ENCODE measurements around the gene DSP.

DSP gene

DNA sequence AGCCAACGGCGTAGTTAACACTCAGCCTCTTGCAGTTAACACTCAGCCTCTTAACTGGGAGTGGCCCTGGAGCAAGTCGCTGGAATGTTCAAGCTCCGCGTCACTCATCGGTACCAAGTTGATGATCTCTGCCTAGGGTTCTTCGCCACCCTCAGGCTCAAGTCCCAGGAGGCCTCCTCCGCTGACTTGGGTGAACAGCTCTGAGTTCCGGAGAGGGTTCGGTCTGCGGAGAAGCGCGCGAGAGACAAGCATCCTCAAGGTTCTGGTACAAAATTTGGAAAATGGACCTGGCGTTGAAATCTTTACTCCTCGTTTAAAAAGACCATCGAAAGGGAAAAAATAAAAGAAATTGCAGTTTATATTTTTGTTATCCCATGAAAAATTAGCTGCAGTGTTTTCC lies 876 bp upstream of the DSP start:
- no peak for DNase-seq

- no peak for DNase-seq
Measured at GRCh38 chr6:7542065-7542873, 798 bp downstream of the DSP start.

- no peak for DNase-seq
Measured at GRCh38 chr6:7542874-7543624, 1.6 kb downstream of the DSP start.

- no peak for DNase-seq
Measured at GRCh38 chr6:7543789-7544424, 2.4 kb downstream of the DSP start.

GRCh38 chr6:7544597-7544996 lies 3.1 kb downstream of the DSP start:
- DNase-seq = no peak

DNA sequence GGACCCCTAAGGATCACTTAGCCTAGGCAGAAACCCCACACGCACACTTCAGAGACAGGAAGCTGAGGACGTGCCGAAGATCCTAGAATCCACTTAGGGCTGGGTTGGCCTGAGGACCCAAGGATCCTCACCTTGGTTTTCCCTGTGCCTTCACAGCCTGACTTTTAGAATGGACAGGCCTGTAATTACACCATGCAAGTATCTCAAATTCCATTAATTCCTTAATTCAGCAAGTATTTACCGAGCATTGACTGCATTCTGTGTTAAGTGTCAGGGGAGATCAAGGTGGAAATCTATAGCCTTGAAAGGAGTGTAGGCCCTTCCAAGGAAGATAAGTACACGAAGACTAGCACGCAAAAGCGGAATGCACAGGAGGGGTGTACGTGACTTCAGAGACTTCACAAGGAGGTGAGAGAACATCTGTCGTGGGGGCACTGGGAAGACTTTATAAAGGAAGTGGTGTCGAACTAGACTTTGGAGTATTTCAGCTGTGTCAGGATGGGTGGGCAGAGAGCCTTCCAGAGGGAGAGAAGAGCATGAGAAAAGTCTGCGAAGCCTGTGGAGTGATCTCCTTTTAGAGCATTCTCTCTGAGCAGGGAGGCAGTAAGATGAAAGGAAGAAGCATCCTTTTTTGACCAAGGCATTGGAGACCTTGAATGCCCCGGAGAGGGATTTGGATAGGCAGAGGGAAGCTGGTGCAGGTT lies 4.0 kb downstream of the DSP start:
- no peak for DNase-seq

DNA sequence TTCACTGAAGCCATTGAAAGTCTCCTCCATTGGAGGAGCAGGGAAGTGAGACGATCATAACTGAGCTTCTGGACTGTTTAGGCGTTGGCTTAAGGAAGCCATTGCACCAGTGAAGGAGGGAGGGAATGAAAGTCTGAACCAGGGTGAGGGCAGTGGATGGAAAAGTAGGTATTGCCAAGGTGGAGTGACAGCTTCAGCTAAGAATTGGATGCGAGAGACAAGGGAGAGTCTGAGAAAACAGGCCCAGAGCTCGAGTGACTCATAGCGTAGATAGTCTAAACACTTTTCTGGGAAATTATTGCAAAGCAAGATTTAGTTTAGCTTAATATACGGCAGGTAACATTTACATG lies 4.5 kb downstream of the DSP start:
- DNase-seq = no peak

DNA sequence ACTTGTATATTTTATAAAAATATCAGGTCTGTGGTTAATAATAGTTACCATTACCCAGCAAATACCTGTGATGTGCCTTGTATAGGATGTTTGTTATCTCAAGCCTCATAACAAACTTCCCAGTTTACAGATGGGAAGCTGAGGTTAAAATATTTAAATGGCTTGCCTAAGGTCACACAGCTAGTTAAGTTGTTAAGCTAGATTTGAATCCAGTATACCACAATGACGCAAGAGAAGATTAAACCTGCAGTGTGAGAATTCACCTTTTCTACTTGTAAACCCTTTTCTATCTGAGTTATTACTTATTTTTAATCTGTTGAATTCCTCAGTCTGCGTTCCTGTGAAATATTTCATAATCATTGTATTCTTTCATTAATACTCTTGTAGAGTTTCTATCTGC lies 4.9 kb downstream of the DSP start:
- DNase-seq = no peak

DNA sequence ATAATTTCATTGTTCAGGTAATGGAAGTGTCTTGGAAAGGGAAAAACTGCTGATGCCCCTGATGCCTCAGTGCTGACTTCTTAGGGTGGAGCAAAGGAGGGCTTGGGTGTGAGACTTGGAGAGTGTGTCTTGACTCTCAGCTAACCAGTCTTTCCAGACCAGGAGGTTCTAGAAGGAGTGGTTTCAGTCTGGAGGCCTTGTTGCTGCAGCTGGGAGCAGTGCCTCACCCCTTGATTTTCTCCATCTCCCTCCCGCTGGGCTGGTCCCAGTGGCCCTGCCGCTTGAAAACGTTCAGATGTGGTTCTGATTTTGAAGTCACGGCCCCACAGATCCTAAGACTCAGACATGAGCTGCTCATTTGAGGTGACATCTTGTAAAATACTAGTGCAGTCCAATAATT lies 5.4 kb downstream of the DSP start:
- DNase-seq = no peak

- no peak for DNase-seq
Measured at GRCh38 chr6:7547315-7547714, 5.8 kb downstream of the DSP start.

GRCh38 chr6:7550433-7550801 lies 8.9 kb downstream of the DSP start:
- DNase-seq = no peak

DNA sequence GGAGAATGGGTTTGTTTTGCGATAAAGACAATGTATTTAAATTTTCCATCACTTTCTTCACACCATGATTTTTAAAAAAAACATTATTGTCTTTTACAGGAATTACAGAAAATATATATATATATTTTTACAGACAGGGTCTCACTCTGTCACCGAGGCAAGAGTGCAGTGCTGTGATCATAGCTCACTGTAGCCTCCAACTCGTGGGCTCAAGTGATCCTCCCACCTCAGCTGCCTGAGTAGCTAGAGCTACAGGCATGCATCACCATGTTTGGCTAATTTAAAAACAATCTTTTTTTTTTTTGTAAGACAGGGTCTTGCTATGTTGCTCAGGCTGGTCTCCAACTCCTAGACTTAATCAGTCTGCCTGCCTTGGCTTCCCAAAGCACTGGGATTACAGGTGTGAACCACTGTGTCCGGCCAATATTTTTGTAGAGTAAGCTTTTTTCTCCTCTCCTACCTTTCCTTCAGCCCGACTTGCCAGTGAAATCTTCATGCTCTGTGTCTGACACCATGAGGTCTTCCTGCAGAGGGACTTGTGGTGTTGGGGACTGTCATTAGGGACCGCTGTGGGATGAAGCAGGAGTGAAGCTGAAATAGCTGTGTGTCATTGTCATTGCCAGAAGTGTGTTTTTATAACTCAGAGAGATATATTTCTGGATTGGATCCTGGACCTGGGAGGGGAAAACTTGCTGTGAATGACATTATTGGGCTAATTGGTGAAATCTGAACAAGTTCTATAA lies 13.2 kb downstream of the DSP start:
- no peak for DNase-seq

DNA sequence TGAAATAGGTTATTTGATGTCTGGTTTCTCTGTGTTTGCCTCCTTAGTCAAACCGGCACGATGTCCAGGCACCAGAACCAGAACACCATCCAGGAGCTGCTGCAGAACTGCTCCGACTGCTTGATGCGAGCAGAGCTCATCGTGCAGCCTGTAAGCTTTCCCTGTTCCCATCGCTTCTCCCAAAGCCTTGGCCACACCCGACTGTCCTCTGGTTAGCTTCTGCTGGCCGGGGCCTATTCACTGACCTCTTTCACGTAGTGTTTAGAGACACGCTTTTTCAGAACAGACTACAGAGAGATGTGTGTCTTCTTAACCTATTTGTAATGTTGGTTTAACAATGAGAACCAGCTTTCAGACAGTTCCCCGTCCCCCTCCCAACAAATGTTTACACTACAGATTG lies 14.2 kb downstream of the DSP start:
- DNase-seq = no peak

DNA sequence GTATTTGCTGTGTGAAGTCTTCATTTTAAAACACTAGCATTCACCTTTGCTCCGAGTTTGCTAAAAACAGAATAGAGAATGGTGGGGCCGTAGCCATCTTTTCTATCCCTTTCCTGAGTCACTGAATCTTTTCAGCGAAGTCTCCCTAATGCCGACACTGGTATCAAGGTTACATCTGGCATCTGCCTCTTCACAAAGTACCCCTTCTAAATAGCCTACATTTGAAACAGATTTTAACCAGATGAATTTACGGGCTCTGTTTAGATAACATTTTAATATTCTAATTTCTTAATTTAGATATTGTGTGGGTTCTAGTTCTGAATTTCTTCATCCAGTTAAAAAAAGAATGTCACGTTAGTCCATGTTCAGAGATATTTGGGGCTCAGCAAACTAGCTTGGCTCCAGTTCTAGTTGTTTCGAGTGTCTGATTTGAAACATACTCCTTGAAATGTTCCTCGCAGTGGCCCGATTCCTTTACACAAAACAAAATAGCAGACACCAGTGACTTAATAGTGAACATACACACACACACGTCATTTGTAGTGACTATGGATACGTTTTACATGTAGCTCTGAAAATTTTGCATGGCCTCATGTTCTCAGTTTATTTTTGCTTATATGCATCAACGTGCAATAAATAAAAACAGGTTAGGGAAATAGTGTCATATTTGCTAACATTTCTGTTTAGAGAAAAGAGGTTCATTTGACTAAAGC lies 15.1 kb downstream of the DSP start:
- no peak for DNase-seq

DNA sequence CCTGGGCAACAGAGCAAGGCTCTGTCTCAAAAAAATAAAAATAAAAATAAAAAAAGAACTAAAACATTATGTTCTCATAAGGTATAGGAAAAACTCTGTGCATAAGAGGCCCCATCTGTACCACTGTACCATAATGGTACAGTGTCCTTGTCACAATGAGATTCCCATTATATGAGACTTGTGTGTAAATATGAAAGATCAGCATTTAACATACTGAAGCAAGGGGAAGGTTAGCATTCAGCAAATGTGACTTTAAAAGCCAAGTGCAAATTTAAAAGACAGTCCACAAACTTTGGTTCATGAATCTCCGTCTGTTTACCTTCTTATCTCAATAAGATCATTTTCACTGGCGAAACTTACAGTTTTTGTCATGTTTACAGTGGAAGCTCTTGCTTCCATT lies 16.2 kb downstream of the DSP start:
- DNase-seq = no peak

DNA sequence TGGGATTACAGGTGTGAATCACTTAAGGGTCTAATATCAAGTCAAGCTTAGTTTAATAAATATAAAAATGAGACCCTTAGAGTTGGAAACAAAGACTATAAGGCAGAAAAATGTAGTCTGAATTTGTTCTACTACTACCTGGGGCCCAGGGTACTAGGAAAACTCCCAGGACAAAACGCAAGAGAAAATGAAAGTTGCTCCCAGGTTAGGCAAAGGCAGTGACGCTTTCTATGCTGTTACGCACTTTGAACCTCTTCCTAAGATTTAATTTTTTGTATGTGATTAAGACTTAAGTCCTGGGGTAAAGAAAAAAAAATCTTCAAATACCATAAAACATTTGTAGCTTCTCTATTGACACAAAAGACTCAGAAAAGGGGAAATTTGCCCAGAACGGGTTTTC lies 17.3 kb downstream of the DSP start:
- DNase-seq = no peak

DNA sequence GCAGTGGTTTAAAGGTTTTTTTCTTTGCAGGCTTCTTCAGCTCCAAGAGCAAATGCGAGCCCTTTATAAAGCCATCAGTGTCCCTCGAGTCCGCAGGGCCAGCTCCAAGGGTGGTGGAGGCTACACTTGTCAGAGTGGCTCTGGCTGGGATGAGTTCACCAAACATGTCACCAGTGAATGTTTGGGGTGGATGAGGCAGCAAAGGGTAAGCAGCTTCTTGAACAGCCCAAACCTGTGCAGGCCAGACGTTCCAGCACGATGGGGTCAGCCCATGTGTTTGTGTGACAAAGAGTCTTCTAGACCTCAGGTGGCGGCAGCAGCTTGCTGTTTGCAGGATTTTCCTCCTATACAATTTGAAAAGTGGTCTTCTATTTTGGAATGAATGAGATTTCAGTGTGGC lies 17.7 kb downstream of the DSP start:
- no peak for DNase-seq

DNA sequence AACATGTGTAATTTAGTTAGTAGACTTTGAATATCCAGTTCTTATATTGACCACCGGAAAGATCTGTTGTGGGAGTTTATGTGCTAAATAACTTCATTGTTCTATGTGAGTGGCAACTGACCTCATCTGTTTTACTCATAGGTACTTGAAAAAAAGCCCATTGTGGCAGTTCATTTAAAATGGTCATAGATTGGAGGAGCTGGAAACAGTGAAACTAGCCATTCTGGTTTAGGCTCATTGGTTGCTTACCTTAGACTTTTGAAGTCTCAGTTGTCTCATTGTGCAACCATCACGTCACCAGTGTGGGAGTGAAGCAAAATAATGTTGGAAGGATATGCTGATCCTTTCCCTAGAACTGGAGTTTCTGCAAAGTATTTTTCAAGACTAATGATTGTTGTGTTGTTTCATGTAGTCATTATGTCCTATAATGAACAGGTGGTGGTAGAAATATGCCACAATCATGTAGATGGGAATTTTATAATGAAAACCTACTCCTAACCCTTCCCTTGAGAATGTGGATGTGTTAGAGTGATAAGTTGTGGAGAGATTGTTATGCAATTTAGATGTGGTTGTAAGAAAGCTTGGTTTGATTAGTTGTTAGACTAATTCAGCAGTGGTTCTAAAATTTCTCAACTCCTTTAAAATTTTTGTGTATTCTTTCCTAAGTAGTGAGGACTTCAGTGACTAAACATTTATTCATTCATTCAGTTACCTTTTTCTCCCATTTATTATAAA lies 18.3 kb downstream of the DSP start:
- DNase-seq = no peak

- no peak for DNase-seq
Measured at GRCh38 chr6:7561153-7561964, 19.9 kb downstream of the DSP start.

GRCh38 chr6:7562769-7563168 lies 21.3 kb downstream of the DSP start:
- DNase-seq = no peak

DNA sequence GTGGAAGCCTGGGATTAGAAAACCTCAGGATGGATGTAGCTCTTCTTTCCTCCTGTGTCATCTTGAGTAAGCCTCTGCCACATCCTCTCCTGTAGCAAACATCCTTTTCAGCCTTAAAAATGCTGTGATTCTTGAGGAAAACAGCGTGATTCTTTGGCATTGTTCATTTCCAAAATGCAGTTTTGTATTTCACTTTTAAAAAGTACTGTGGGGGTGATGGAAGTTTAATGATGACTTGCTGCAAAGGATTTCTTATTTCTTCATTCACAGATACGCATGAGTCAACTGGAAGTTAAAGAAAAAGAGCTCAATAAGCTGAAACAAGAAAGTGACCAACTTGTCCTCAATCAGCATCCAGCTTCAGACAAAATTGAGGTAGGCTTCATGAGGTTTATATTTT lies 24.6 kb downstream of the DSP start:
- DNase-seq = no peak
